HG03432 (cell line): Measurements from ENCODE around the gene SPG7.
A peak's percentile ranks its signal among the peaks of the same experiment; 100 is the strongest.
"Not testable (repeated sequence)": the region's sequence is repeated elsewhere in the genome, so short reads cannot be mapped to it uniquely, and the experiment has no call there.

Experiments
- ATAC-seq: cut with Tn5 transposase; IDR thresholded peaks from one replicate; pipeline ENCODE4 v1.9.1; 2021; ENCODE audit warnings: mild to moderate bottlenecking, moderate library complexity; ENCODE audit not compliant: unreplicated experiment

SPG7 gene

GRCh38 chr16:89507834-89508590 is at the start of gene SPG7:
Gene SPG7, plus strand, starts transcription at chr16:89508403. Its CDS starts 15 bp downstream, at chr16:89508418.
- peak; percentile 70 for ATAC-seq

DNA sequence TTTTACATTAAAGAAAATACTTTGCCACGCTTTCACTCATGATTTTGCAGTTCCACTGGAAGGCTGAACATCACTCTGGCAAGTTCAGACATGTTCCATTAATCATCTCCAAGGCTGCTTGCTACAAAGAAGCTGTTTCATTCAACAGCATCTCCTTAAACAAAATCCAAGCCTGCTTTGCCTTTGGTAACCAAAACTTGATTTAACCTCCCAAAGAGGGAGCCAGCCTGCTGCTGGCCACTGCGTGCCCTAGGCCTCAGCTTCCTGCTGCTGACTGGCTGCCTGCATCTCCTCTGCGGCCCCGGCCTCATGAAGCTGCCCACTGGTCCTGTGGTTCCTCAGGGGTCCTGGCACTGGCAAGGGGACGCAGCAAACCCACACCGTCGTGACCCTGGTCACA is 49.7 kb upstream of the SPG7 start:
- ATAC-seq, result no peak

DNA sequence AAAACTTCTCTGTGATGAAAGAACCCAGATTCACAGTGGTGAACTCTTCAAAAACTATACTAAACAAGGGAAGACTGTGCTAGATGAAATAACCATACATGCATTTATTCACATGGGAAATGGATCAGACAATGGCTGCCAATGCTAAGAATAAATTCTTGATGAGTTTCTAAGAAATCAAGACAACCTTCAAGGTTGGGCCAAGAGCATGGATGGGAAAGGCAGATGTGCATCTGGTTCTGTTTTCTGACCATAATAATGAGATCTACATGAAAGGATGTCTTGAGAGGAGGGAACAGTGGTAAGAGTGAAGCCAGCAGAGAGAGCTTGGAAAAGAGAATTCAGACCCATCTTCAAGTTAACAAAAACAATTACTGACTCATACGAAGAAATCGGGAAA is 49.2 kb upstream of the SPG7 start:
- ATAC-seq, result no peak

DNA sequence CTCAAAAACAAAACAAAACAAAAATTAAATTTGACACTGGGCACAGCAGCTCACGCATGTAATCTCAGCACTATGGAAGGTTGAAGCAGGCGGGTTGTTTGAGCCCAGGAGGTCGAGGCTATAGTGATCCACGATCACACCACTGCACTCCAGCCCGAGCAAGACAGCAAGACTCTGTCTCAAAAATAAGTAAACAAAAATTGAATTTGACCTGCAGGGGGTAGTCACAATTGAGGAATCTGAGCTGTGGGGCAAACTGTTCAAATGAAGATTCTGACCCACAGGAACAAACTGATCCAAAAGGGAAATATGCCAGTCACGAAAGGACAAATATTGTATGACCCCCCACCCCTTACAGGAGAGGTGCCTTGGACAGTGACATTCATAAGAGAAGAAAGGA is 47.6 kb upstream of the SPG7 start:
- ATAC-seq, result no peak

- not testable (repeated sequence) for ATAC-seq
Observed at GRCh38 chr16:89461890-89462289, 46.3 kb upstream of the SPG7 start.

- not testable (repeated sequence) for ATAC-seq
Observed at GRCh38 chr16:89462639-89463038, 45.6 kb upstream of the SPG7 start.

- not testable (repeated sequence) for ATAC-seq
Observed at GRCh38 chr16:89463312-89463711, 44.9 kb upstream of the SPG7 start.

DNA sequence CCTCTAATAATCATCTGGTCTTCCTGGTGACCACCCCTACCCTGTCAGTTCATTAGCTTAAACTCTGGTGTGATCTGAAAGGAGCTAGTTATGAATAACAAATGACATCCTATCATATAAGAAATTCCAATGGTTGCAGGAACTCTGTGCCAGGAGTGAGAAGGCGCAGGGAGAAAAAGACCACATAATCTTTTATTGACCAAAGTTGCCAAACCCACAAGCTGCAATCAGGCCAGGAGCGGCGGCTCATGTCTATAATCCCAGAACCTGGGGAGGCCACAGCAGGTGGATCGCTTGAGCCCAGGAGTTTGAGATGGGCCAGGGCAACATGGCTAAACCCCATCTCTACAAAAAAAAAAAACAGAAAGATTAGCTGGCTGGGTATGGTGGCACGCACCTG is 41.3 kb upstream of the SPG7 start:
- ATAC-seq, result no peak

- ATAC-seq, result no peak
Observed at GRCh38 chr16:89467382-89467781, 40.8 kb upstream of the SPG7 start.

DNA sequence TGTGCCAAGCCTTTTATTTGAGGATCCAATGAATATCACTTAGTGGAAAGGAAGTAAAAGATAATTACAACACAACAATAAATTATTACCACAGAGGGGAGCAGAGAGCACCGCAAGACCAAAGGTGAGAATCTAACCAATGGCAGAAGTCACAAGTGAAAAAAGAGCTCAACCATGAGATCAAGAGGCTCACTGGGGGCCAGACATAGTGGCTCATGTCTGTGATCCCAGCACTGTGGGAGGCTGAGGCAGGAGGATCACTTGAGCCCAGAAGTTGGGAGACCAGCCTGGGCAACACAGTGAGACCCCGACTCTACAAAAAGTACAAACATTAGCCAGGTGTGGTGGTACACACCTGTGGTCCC is 35.5 kb upstream of the SPG7 start:
- ATAC-seq, result no peak

GRCh38 chr16:89473136-89473712 is 35.0 kb upstream of the SPG7 start:
- no peak for ATAC-seq

DNA sequence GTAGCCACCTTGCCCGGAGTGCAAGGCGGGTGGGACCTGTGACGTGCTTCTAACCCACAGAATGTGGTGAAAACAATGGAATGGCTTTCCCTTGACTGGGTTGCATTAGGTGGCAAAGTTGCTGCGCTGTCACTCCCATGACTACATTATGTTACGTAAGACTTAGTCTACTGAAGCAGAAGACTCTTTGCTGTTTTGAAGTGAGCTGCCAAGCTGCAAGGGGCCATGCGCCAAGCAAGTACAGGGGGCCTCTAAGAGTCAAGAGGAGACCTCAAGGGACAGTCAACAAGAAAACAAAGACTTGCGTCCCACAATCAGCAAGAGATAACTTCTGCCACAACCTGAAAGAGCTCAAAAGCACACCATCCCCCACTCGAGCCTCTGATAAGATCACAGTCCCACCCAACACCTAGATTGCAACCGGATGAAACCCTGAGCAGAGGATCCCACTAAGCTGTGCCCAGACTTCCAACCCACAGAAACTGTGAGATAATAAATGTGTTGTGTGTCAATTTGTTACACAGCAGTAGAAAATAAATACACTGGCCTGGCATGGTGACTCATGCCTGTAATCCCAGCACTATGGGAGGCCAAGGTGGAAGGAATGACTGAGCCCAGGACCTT is 34.3 kb upstream of the SPG7 start:
- ATAC-seq, result no peak

DNA sequence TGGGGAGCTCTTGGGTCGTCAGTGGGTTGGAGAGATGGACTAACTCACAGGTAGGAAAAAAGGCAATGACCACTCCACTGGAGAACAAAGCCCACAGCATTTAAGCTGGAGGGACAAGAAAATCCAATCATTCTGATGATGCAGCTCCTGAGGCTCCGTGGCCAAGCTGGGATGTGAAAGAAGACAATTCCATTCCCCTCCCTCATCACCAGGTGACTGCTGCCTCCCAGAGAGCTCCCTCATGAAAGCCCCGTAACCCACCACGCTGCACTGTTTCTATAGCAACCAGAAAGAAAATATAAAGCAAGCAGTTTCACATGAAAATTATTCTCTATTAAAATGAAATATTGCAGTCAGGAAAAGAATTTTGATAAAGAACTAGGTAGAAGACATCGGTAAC is 33.1 kb upstream of the SPG7 start:
- no peak for ATAC-seq

GRCh38 chr16:89476379-89476778 is 31.8 kb upstream of the SPG7 start:
- ATAC-seq, result no peak

DNA sequence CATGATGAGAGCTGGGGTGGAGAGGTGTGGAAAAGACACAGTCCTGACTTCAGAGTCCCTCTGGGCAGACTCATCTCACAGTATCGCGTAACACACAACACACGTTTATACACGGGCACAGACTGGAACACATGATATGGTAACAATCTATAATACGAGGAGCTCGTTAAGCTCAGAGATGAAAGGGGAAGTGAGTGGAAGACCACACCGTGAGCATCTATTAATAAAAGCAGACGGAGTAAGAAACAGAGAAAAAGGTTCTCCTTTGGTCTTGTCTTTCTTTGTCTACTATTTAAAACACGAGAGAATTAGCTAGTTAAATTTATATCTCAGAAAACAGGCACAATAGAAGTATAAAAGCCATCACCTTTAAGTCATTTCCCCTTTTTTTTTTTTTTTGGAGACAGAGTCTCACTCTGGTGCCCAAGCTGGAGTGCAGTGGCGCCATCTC is 31.4 kb upstream of the SPG7 start:
- peak; percentile 64 for ATAC-seq

DNA sequence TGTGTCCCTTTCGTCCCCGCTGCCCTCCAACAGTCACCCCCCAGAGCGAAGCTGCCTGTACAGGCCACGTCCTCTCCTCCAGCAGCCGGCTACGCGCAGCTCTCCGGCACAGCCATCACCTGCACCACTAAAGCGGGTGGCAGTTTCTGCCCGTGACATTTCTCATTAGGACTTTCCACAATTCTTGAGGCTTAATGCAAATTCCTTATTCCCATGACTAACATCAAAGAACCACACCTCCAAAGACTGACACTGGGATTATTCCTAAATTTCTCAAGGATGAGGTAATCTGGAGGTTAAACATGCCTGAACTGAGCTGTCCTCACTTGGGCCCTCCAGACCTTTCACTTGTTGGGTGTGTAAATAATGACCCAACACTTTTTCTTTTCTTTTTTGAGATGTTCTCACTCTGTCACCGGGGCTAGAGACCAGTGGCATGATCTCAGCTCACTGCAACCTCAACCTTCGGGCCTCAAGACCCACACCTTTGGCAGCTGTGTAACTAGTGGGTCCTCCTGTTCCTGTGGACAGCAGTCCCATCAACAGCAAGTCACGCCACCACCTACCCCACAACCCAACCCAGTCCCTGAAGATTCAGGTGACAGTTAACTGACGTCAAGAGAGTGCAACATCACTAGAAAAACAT is 29.5 kb upstream of the SPG7 start:
- no peak for ATAC-seq

DNA sequence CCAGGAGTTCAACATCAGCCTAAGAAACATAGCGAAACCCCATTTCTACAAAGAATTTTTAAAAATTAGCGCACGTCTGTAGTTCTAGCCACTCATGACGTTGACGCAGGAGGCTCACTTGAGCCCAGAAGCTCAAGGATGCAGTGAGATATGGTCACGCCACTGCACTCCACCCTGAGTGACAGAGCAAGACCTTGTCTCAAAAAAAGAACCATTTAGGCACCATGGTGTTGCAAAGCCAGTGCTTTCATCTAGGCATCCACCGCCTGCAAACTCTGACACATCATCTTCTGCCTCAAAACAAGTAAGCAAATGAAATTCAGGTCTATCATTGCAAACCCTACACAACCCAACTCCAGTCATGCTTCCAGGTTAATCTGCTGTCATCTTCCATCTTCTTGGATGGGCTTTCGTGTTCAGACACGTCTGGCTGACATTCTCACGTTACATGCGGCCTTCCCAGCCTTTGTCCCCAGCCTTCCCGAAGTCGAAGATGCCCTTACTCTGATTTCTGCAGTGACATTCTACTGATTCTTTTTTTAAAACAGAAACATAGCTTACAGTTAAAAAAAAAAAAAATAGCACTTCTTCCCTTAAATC is 26.7 kb upstream of the SPG7 start:
- no peak for ATAC-seq

DNA sequence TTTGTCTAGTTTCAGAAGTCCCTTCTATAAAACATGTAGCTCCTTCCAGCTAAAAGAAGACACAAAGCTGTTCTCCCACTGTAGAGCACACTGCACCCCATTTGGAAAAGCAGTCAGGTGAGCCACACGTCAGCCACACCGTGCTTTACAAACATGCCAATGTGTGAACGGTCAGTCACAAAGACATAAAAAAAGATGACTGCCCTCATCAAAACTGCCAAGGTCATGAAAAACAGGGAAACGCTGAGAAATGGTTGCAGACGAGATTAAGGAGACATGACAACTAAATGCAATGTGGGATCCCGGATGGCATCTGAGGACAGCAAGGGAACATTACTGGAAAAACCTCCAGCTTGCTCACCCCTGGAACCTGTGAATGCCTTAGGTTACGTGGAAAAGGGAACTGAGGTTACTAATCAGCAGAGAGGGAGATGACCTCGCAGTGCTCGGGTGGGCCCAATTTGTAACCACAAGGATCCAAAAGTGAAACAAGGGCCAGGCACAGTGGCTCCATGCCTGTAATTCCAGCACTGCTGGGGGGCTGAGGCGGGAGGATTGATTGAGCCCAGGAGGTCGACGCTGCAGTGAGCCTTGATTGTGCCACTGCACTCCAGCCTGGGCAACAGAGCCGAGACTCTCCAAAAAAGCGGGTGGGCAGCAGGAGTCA is 25.9 kb upstream of the SPG7 start:
- no peak for ATAC-seq

GRCh38 chr16:89482817-89483205 is 25.4 kb upstream of the SPG7 start:
- no peak for ATAC-seq

DNA sequence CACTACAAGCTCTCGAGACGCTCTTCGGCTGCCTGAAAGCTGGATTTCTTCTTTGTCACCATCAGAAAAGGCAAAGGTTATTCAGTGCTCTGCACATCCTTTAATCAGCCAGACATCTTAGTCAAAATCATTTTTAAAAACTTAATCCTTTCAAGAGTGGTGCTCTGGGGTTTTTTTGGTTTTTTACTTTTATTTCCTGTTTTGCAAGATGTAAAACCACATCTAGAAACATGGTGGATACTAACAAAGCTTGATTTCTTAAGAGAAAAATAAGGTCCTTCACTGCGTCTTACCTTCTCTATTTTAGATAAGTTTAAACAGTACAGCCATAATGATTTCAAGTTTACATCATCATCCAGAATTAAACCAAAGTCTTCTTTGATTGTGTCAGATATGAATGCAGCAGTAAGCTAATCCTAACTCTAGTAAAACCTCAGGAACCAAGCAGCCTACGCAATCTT is 24.1 kb upstream of the SPG7 start:
- ATAC-seq, result no peak
